ENCODE results near the gene GPX7. TPM values are rescaled to one million over a fixed set of nuclear protein-coding genes. Genes with fewer than 3 reads are reported as not detected.
"Not testable (repeated sequence)": the region's sequence is repeated elsewhere in the genome, so short reads cannot be mapped to it uniquely, and the experiment has no call there.

GPX7 gene
- polyA plus RNA-seq (ENCODE audit: insufficient read length): 150 TPM

GRCh38 chr1:52601991-52602855 lies at the start of gene GPX7:
TSS of gene GPX7 (plus strand) at chr1:52602371. CDS start at chr1:52602410, 39 bp downstream.
- no peak for DNase-seq (ENCODE audit: low read depth)

DNA sequence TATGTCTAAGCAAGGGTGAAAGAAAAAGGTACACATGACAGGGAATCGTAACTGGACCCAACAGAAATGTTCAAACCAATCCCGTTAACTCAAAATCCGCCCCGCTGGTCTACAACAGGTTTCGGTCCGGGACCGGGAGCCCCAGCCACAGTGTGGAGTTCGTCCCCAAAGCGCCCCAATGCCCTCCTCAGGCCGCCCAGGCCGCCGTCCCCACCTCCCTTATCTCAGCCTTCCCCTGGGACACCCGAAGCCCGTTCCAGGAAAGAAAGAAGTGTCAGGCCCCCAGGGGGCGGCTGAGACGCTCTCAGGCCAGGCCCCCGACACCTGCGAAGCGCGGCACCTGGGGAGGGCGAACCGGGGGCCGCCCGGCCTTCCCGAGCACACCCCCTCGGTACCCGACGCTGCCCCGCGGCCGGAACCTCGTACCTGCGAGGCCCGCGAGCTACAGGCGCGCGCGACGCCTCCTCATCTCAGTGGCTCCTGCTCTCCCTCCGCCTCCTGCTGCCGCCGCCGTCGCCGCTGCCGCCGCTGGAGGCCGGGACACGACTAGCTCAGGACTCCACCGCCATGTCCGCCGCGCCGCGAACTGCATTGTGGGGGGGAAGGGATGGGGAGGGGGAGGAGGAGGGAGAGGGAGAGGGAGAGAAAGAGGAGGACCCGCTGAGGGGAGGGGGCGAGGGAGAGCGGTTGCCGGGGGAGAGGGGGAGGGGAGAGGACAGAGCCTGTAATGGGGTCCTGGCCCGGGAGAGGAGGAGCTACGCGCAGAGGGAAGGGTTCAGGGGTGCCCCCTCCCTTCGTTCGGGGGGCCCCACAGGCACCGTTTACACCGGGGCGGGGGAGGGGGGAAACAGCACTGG lies 49.4 kb upstream of the GPX7 start, which contains the start of gene TUT4:
Gene TUT4 (minus strand): TSS at position 588 of the 857 bp plus-strand sequence. CDS start 26,812 bp downstream, outside the sequence.
- DNase-seq (ENCODE audit: low read depth): peak; percentile 62

DNA sequence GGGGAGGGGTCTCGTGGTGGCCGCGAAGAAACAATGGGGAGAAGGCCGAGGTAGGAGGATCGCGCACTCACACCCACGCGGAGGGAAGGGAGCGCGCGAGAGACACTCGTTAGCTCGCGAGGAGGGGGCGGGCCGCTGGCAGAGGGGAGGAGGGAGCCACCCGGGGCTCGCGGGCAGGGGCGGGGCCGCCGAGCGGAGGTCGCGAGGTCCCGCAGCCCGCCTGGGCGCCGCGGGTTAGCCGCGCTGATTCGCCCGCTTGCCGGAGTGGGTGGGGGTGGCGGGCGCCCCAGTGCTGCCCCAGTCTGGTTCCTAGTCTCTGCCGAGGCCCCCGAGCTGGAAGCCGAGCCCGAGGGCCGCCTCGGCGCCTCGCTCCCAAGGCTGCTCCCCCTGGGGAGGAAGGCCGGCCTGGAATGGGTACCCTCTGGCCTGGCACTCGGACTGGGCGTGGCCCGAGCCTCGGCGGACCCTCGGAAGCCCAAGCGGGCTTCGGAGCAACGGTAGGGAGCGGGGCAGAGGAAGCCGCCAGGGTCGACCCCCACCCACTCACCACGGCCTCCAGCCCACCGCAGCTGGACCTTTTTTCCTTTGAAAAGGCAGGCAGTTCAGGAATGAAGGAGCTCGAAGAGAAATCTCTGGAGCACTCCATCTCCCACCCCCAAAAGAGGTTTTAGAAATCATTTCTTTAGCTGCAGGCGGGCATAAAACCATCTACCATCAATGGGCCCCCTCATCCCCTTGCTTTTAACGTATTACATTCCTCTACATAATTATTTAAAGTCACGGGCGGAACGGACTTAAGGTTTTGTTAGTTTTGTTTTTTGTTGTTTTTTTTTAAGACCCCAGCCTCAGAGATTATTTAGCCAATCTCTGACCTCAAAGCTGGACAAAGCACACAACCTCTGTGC lies 48.6 kb upstream of the GPX7 start:
- DNase-seq (ENCODE audit: low read depth): peak; percentile 53

- DNase-seq (ENCODE audit: low read depth): no peak
Observed at GRCh38 chr1:52554267-52554640, 47.9 kb upstream of the GPX7 start.

DNA sequence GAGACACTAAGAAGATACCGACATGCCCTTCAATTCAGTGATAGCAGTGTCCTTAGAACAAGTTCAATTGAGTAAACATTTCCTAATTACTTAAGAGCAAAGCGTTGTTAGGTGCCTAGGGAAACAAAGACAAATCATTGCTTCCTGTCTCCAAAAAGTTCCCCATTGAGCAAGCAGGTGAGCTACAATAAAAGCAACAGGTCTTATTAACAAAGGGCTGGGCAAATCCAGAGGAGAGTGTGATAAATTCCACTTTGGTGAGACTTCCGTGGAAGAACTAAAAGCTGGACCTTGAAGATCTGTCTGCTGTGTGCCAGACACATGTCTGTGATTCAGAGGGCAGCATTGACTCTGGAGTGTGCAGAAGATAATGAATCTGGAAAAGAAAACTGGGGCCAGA lies 47.4 kb upstream of the GPX7 start:
- DNase-seq (ENCODE audit: low read depth): no peak

GRCh38 chr1:52556641-52557360 lies 45.4 kb upstream of the GPX7 start:
- DNase-seq (ENCODE audit: low read depth): no peak

- DNase-seq (ENCODE audit: low read depth): no peak
Observed at GRCh38 chr1:52558941-52559340, 43.2 kb upstream of the GPX7 start.

DNA sequence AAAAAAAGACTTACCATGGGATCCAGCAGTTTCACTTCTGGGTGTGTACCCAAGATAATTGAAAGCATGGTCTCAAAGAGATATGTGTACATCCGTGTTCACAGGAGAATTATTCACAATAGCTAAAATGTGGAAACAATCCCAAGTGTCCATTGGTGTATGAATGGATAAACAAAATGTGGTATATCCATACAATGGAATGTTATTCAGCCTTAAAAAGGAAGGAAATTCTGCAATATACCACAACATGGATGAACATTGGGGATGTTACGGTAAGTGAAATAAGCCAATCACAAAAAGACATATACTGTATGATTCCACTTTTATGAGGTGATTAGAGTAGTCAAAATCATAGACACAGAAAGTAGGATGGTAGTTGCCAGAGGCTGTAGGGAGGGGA lies 42.3 kb upstream of the GPX7 start:
- no peak for DNase-seq (ENCODE audit: low read depth)

DNA sequence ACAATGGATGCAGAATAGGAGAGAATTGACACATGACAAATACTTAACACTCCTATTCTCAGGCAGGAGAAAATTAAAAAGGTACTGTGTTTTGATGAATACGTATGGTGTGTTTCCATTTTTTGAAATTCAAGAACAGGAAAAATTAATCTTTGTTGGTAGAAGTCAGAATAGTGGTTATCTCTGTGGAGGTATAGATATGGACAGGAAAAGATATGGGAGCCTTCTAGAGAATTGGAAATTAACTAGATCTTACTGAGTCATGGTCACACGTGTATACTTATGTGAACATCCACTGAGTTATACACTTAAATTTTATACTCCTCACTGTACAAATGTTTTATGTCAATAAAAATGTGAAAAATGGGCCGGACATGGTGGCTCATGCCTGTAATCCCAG lies 39.4 kb upstream of the GPX7 start:
- no peak for DNase-seq (ENCODE audit: low read depth)

- DNase-seq (ENCODE audit: low read depth): no peak
Observed at GRCh38 chr1:52567943-52568342, 34.2 kb upstream of the GPX7 start.

GRCh38 chr1:52569449-52570210 lies 32.5 kb upstream of the GPX7 start:
- DNase-seq (ENCODE audit: low read depth): no peak

GRCh38 chr1:52571783-52572182 lies 30.4 kb upstream of the GPX7 start:
- DNase-seq (ENCODE audit: low read depth): no peak

DNA sequence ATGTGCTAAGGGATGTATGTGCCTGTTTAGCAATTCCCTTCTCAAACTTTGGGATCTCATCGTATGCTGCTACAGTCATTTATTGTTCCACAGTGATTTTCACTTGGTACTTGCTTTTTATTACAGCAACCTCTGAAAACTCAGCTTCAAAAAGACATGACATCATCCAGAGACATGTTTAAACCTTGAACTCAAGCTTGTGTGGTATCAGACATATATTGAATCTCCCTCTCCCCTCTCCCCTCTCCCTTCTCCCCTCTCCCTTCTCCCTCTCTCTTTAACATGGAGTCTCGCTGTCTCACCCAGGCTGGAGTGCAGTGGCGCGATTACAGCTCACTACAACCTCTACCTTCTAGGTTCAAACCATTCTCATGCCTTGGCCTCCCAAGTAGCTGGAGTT lies 29.8 kb upstream of the GPX7 start:
- DNase-seq (ENCODE audit: low read depth): no peak

DNA sequence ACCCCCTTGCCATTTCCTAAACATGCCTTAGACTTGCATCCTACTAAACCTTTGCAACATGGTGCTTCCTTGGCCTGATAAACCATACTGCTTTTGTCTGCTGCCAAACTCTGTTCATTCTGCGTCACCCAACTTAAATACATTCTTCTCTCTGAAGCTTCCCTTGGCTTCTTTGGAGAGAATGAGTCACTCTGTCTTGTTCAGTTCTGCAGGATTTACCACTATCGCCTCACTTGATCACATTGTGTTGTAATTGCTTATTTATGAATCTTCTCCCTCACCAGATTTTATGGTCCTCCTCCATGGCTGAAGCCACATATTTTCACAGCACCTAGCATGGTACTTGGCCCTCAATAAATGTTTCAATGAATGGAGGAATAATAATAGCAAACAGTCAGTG lies 27.6 kb upstream of the GPX7 start:
- no peak for DNase-seq (ENCODE audit: low read depth)

DNA sequence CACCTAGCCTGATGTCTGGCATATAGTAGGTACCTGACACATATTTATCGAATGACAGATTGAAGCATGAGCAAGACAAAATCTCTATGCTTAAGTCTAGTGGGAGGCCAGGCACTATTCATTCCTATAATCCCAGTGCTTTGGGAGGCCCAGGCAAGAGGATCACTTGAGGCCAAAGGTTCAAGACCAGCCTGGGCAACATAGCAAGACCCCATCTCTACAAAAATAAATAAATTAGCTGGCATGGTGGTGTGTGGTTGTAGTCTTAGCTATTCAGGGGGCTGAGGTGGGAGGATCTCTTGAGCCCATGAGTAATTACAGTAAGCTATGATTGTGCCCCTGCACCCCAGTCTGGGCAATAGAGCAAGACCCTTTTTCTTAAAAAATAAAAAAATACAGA lies 26.1 kb upstream of the GPX7 start:
- DNase-seq (ENCODE audit: low read depth): no peak

- DNase-seq (ENCODE audit: low read depth): not testable (repeated sequence)
Observed at GRCh38 chr1:52578066-52578465, 24.1 kb upstream of the GPX7 start.

- no peak for DNase-seq (ENCODE audit: low read depth)
Observed at GRCh38 chr1:52579415-52579814, 22.8 kb upstream of the GPX7 start.

GRCh38 chr1:52580283-52580682 lies 21.9 kb upstream of the GPX7 start:
- DNase-seq (ENCODE audit: low read depth): no peak

DNA sequence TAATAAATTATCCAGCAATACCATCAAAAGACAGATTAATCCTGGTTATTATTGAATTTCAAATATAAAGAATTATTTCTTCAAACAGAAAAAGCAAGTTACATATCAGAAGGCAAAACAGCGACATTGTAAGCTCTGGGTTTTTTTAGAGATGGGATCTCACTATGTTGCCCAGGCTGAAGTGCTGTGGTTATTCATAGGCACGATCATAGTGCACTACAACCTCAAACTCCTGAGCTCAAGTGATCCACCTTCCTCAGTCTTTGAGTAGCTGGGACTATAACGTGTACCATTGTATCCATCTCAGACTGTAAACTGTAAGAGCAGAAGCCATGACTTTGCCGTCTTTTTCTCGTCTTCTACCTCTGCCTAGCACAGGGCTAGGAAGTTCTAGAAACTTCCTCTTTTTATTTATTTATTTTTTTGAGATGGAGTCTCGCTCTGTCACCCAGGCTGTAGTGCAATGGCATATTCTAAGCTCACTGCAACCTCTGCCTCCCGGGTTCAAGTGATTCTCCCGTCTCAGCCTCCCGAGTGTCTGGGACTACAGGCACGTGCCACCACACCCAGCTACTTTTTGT lies 20.0 kb upstream of the GPX7 start:
- no peak for DNase-seq (ENCODE audit: low read depth)

DNA sequence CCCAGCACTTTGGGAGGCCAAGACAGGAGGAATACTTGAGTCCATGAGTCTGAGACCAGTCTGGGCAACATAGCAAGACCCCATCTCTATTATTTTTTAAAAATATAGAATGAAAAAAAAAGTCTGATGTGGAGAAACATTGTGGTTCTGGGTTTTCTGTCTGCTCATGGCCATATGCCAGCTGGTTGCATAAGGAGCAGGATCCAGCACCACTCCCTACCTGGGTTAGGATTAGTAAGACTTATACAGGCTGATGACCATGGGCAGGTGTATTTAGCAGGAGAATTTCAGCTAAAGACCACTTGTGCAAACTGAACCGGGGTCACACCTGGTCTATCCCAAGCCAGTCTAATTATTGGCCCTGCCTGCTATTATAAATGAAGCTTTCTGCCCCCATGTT lies 16.7 kb upstream of the GPX7 start:
- DNase-seq (ENCODE audit: low read depth): no peak

Data from forelimb muscle (tissue), 1 donor.